ENCODE data around the gene POU2AF2. TPM values are rescaled to one million over a fixed set of nuclear protein-coding genes. Genes with fewer than 3 reads are reported as not detected.
A peak's percentile ranks its signal among the peaks of the same experiment; 100 is the strongest.

The POU2AF2 gene
- polyA plus RNA-seq, 3 donors, result not detected

DNA sequence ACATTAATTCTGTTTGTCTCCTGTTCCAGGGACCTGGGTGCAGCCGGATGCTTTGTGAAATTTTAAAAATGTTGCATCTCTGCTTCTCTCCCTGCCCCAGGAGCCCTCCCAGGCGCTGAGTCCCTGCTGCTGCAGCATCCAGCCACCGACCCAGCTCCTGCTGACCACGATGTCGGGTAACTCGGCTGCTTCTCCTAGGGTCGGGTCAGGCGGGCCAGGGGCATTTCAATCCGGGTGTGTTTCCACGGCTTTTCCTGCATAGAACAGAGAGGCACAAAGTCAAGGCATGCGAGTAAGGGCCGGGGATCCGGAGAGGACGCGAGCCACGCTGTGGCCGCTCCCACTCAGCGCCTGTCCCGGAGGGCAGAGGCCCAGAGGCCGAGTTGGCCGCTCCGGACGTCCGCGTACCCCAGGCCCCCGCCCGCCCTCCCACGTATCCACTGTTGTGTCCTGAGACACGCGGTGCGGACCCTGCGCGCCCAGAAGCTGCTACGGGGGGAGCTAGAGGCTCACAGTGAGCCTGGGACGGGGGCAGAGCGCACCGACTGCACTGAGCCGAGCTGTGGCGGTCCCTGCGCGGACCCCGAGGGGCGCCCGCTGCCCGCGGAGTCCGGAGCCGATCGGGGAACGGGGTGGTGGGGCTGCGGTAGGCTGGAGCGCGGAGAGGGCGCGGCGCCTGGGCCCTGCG, 53.0 kb downstream of the POU2AF2 start, which contains the start of gene POU2AF3:
TSS of gene POU2AF3 (plus strand) at position 134 of the 688 bp plus-strand sequence. CDS start at position 170, 36 bp downstream.
- H3K27me3 ChIP-seq (ENCODE audit: control insufficient read depth in 2 of 2, insufficient read depth in 2 of 2, low read length in 2 of 2), result peaks cover 18 to 36% of the 10 kb centered on the region in 2 donors
- intact Hi-C loops (cut with micrococcal nuclease), result no loop called here
- H3K79me2 ChIP-seq (ENCODE audit: insufficient read depth, low read length), result no peaks in the 10 kb centered on the region
- no peak within 1 kb of the TSS for H3K27ac ChIP-seq (ENCODE audit: low read depth in 1 of 2, low read length in 2 of 2)
- 13% methylated on average over 57 of the region's 57 CpGs for WGBS (ENCODE audit: insufficient coverage)
- H3K4me3 ChIP-seq (replicated peaks in 1 of 3; ENCODE audit: low read depth in 2 of 3, low read length in 3 of 3), result peak within 1 kb of the TSS in 1 of 3 experiments; percentile 42
- Mint-ChIP-seq H3K4me3 (peak within 1 kb of the TSS in 1 of 2 donors; percentile 79), H3K9me3 (peaks cover 0 to 6% (median 0%) of the 10 kb centered on the region in 7 donors), H3K27me3 (ENCODE audit: low read depth in 3 of 3) (peaks cover 31 to 53% (median 38%) of the 10 kb centered on the region in 3 donors), H3K27ac (no peak within 1 kb of the TSS), H3K4me1 (peaks cover 1% of the 10 kb centered on the region), H3K36me3 (peaks cover 0 to 2% of the 10 kb centered on the region in 2 donors)
- H3K4me1 ChIP-seq (ENCODE audit: control insufficient read depth in 1 of 2, insufficient read depth in 2 of 2, low read length in 2 of 2), result peaks cover 3 to 9% of the 10 kb centered on the region in 2 donors
- no peak for DNase-seq
- TF ChIP-seq, protein P1, sequence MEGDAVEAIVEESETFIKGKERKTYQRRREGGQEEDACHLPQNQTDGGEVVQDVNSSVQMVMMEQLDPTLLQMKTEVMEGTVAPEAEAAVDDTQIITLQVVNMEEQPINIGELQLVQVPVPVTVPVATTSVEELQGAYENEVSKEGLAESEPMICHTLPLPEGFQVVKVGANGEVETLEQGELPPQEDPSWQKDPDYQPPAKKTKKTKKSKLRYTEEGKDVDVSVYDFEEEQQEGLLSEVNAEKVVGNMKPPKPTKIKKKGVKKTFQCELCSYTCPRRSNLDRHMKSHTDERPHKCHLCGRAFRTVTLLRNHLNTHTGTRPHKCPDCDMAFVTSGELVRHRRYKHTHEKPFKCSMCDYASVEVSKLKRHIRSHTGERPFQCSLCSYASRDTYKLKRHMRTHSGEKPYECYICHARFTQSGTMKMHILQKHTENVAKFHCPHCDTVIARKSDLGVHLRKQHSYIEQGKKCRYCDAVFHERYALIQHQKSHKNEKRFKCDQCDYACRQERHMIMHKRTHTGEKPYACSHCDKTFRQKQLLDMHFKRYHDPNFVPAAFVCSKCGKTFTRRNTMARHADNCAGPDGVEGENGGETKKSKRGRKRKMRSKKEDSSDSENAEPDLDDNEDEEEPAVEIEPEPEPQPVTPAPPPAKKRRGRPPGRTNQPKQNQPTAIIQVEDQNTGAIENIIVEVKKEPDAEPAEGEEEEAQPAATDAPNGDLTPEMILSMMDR (IDR thresholded peaks at IDR 0.05), result no peak
- H4K20me1 ChIP-seq (ENCODE audit: insufficient read depth, low read length), result no peaks in the 10 kb centered on the region
- H3K9ac ChIP-seq (ENCODE audit: insufficient read depth, low read length, poor library complexity, severe bottlenecking), result no peak within 1 kb of the TSS
- H3K9me3 ChIP-seq (replicated peaks in 1 of 2; ENCODE audit: control insufficient read depth in 1 of 2, insufficient read depth in 1 of 2, low read length in 2 of 2), result no peaks in the 10 kb centered on the region
- H3K4me2 ChIP-seq (replicated peaks; ENCODE audit: extremely low read depth, low read length, poor library complexity, severe bottlenecking), result peak within 1 kb of the TSS; percentile 56
- peak within 1 kb of the TSS; percentile 29 for H2AFZ ChIP-seq (ENCODE audit: insufficient read depth, low read depth, low read length, poor library complexity, severe bottlenecking)
- H3K36me3 ChIP-seq (replicated peaks in 1 of 2; ENCODE audit: control insufficient read depth in 1 of 2, insufficient read depth in 2 of 2, low read length in 2 of 2), result no peaks in the 10 kb centered on the region

DNA sequence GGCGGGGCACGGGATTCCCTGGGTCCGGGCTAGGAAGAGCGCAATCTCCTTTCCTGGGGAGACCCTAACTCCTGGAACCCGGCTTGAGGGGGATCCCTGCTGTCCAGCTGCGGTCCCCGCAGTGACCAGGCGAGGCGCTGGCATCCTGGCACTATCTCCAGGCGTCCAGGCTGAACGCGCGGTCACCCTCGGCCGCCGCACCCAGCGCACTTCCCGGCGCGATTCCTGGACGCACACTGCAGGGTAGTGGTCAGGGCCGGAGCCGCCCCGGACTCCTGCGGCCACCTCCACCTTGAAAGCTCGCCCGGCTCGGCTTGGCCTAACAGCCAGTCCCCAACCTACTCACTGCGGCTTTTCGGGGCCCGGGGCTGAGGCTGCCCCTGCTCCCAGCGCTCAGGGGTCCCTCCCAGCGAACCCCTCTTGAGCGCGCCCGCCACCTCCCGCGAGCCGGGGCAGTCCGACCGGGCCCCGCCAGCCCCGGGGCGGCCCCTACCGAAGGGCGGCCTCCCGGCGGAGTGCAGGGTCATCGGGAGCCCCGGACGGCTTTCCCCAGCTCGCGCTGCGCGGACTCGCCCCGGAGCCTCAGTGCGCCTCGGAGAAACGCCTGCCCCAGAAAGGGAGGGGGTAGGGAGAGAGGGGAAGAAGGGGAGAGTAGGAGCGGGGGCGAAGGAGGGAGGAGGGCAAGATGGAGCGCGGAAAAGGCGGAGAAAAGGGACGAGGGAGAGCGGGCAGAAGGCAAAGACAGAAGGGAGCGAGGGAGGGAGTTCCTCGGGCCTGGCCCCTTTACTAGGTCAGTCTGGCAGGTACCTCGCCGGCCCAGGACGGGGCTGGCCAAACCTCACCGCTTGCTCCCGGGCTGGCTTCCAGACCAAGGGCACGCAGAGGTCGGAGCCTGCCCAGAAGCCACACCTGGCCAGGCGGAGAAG, 53.8 kb downstream of the POU2AF2 start:
- Mint-ChIP-seq H3K27me3 (ENCODE audit: low read depth in 3 of 3) (peaks cover 31 to 53% (median 39%) of the 10 kb centered on the region in 3 donors), H3K4me3 (peak overlapping the region in 1 of 2 donors; percentile 72), H3K27ac (no peak overlapping the region), H3K9me3 (peaks cover 0 to 6% (median 0%) of the 10 kb centered on the region in 7 donors), H3K4me1 (peaks cover 1% of the 10 kb centered on the region), H3K36me3 (peaks cover 0 to 2% of the 10 kb centered on the region in 2 donors)
- peaks cover 3 to 9% of the 10 kb centered on the region in 2 donors for H3K4me1 ChIP-seq (ENCODE audit: control insufficient read depth in 1 of 2, insufficient read depth in 2 of 2, low read length in 2 of 2)
- intact Hi-C loops (cut with micrococcal nuclease), result no loop called here
- H4K20me1 ChIP-seq (ENCODE audit: insufficient read depth, low read length), result no peaks in the 10 kb centered on the region
- TF ChIP-seq, protein P1 (IDR thresholded peaks at IDR 0.05), result no peak
- H3K27me3 ChIP-seq (ENCODE audit: control insufficient read depth in 2 of 2, insufficient read depth in 2 of 2, low read length in 2 of 2), result peaks cover 18 to 36% of the 10 kb centered on the region in 2 donors
- no peak overlapping the region for H3K9ac ChIP-seq (ENCODE audit: insufficient read depth, low read length, poor library complexity, severe bottlenecking)
- peak overlapping the region; percentile 56 for H3K4me2 ChIP-seq (replicated peaks; ENCODE audit: extremely low read depth, low read length, poor library complexity, severe bottlenecking)
- no peaks in the 10 kb centered on the region for H3K36me3 ChIP-seq (replicated peaks in 1 of 2; ENCODE audit: control insufficient read depth in 1 of 2, insufficient read depth in 2 of 2, low read length in 2 of 2)
- no peak overlapping the region for H3K27ac ChIP-seq (ENCODE audit: low read depth in 1 of 2, low read length in 2 of 2)
- H3K9me3 ChIP-seq (replicated peaks in 1 of 2; ENCODE audit: control insufficient read depth in 1 of 2, insufficient read depth in 1 of 2, low read length in 2 of 2), result no peaks in the 10 kb centered on the region
- WGBS (ENCODE audit: insufficient coverage), result 2% methylated on average over 74 of the region's 77 CpGs
- H3K79me2 ChIP-seq (ENCODE audit: insufficient read depth, low read length), result no peaks in the 10 kb centered on the region
- peak overlapping the region; percentile 29 for H2AFZ ChIP-seq (ENCODE audit: insufficient read depth, low read depth, low read length, poor library complexity, severe bottlenecking)
- H3K4me3 ChIP-seq (replicated peaks in 1 of 3; ENCODE audit: low read depth in 2 of 3, low read length in 3 of 3), result peak overlapping the region in 1 of 3 experiments; percentile 42
- no peak for DNase-seq

All from CD14-positive monocyte (primary cell).